ENCODE results near the gene ELOVL6.
"Not testable (repeated sequence)": the region's sequence is repeated elsewhere in the genome, so short reads cannot be mapped to it uniquely, and the experiment has no call there.

Gene ELOVL6

GRCh38 chr4:110160618-110161017, 37.8 kb downstream of the ELOVL6 start:
- DNase-seq (ENCODE audit: low spot score): no peak

GRCh38 chr4:110159541-110159940, 38.9 kb downstream of the ELOVL6 start:
- no peak for DNase-seq (ENCODE audit: low spot score)

GRCh38 chr4:110157580-110157979, 40.8 kb downstream of the ELOVL6 start:
- DNase-seq (ENCODE audit: low spot score): no peak

- DNase-seq (ENCODE audit: low spot score): not testable (repeated sequence)
These were observed 41.2 kb downstream of the ELOVL6 start for GRCh38 chr4:110157166-110157565.

GRCh38 chr4:110156442-110156841, 42.0 kb downstream of the ELOVL6 start:
- no peak for DNase-seq (ENCODE audit: low spot score)

- no peak for DNase-seq (ENCODE audit: low spot score)
These were observed 42.8 kb downstream of the ELOVL6 start for GRCh38 chr4:110155654-110156053.

- DNase-seq (ENCODE audit: low spot score): no peak
These were observed 43.8 kb downstream of the ELOVL6 start for GRCh38 chr4:110154582-110154981.

- peak; percentile 42 for DNase-seq (ENCODE audit: low spot score)
These were observed 46.0 kb downstream of the ELOVL6 start for GRCh38 chr4:110152386-110152785.

GRCh38 chr4:110149089-110149488, 49.3 kb downstream of the ELOVL6 start:
- no peak for DNase-seq (ENCODE audit: low spot score)

- no peak for DNase-seq (ENCODE audit: low spot score)
These were observed 56.0 kb downstream of the ELOVL6 start for GRCh38 chr4:110142461-110142860.

GRCh38 chr4:110139815-110140214, 58.6 kb downstream of the ELOVL6 start:
- no peak for DNase-seq (ENCODE audit: low spot score)

GRCh38 chr4:110139111-110139510, 59.3 kb downstream of the ELOVL6 start:
- DNase-seq (ENCODE audit: low spot score): no peak

GRCh38 chr4:110138551-110138950, 59.9 kb downstream of the ELOVL6 start:
- no peak for DNase-seq (ENCODE audit: low spot score)

- no peak for DNase-seq (ENCODE audit: low spot score)
These were observed 60.6 kb downstream of the ELOVL6 start for GRCh38 chr4:110137829-110138228.

- DNase-seq (ENCODE audit: low spot score): no peak
These were observed 62.9 kb downstream of the ELOVL6 start for GRCh38 chr4:110135523-110135922.

GRCh38 chr4:110135076-110135475, 63.3 kb downstream of the ELOVL6 start:
- no peak for DNase-seq (ENCODE audit: low spot score)

GRCh38 chr4:110134269-110134869, 64.0 kb downstream of the ELOVL6 start:
- DNase-seq (ENCODE audit: low spot score): no peak

GRCh38 chr4:110132816-110133719, 65.3 kb downstream of the ELOVL6 start:
- no peak for DNase-seq (ENCODE audit: low spot score)

GRCh38 chr4:110131916-110132315, 66.5 kb downstream of the ELOVL6 start:
- no peak for DNase-seq (ENCODE audit: low spot score)

GRCh38 chr4:110130576-110131358, 67.6 kb downstream of the ELOVL6 start:
- no peak for DNase-seq (ENCODE audit: low spot score)

GRCh38 chr4:110129544-110129943, 68.9 kb downstream of the ELOVL6 start:
- no peak for DNase-seq (ENCODE audit: low spot score)

- no peak for DNase-seq (ENCODE audit: low spot score)
These were observed 69.9 kb downstream of the ELOVL6 start for GRCh38 chr4:110128472-110128919.

GRCh38 chr4:110128029-110128428, 70.4 kb downstream of the ELOVL6 start:
- no peak for DNase-seq (ENCODE audit: low spot score)
